Suprapubic skin (tissue), 3 donors: ENCODE data around the gene IFITM1.

Experiments used
- EP300 ChIP-seq: sonication (generic); formaldehyde crosslinking; IDR thresholded peaks from one replicate; pipeline ENCODE4 v1.6.1; 2017; ENCODE audit warnings: antibody characterized with exemption
- TF ChIP-seq, protein P1 (sequence below), 2 donors: fragments of 200-600 bp in 1 of 2; fragments of 450-650 bp in 1 of 2; sonication (generic) in 1 of 2; IDR thresholded peaks; one replicate each; pipeline ENCODE4 v1.5.1; 2016 to 2019; ENCODE audit warnings: antibody characterized with exemption in 2 of 2, mild to moderate bottlenecking in 1 of 2, moderate library complexity in 1 of 2

DNA sequence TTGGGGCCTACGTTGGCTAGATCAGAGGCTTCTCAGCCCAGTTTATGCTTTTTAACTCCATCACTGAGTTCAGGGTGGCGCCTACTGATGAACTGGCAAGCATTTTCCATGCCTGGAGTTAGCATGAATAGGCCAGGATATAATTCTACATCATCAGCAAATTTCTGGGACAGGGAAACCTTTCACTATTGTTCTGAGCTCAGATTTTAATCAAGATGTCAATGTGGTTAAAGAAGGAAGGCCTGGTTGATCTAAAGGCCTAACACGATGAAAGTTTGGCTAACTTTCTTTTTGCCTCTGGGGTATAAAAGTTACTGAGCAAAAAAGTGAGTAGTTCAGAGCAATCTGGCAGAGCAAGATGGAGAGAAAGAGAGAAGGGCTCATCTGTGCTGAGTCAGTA is 28.5 kb downstream of the IFITM1 start:
- TF ChIP-seq, protein P1, sequence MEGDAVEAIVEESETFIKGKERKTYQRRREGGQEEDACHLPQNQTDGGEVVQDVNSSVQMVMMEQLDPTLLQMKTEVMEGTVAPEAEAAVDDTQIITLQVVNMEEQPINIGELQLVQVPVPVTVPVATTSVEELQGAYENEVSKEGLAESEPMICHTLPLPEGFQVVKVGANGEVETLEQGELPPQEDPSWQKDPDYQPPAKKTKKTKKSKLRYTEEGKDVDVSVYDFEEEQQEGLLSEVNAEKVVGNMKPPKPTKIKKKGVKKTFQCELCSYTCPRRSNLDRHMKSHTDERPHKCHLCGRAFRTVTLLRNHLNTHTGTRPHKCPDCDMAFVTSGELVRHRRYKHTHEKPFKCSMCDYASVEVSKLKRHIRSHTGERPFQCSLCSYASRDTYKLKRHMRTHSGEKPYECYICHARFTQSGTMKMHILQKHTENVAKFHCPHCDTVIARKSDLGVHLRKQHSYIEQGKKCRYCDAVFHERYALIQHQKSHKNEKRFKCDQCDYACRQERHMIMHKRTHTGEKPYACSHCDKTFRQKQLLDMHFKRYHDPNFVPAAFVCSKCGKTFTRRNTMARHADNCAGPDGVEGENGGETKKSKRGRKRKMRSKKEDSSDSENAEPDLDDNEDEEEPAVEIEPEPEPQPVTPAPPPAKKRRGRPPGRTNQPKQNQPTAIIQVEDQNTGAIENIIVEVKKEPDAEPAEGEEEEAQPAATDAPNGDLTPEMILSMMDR (IDR thresholded peaks at IDR 0.05): no peak
- TF ChIP-seq EP300: no peak
